HG03442 (cell line): ENCODE measurements around the gene COL5A1.
"Not testable (repeated sequence)": the region's sequence is repeated elsewhere in the genome, so short reads cannot be mapped to it uniquely, and the experiment has no call there.

ENCODE experiments used
- ATAC-seq: cut with Tn5 transposase; IDR thresholded peaks from one replicate; pipeline ENCODE4 v1.9.1; 2021; ENCODE audit warnings: mild to moderate bottlenecking, moderate library complexity; ENCODE audit not compliant: unreplicated experiment

The COL5A1 gene

GRCh38 chr9:134653259-134654009 is 11.8 kb downstream of the COL5A1 start:
- ATAC-seq: no peak

GRCh38 chr9:134655101-134655500 is 13.5 kb downstream of the COL5A1 start:
- ATAC-seq: no peak

DNA sequence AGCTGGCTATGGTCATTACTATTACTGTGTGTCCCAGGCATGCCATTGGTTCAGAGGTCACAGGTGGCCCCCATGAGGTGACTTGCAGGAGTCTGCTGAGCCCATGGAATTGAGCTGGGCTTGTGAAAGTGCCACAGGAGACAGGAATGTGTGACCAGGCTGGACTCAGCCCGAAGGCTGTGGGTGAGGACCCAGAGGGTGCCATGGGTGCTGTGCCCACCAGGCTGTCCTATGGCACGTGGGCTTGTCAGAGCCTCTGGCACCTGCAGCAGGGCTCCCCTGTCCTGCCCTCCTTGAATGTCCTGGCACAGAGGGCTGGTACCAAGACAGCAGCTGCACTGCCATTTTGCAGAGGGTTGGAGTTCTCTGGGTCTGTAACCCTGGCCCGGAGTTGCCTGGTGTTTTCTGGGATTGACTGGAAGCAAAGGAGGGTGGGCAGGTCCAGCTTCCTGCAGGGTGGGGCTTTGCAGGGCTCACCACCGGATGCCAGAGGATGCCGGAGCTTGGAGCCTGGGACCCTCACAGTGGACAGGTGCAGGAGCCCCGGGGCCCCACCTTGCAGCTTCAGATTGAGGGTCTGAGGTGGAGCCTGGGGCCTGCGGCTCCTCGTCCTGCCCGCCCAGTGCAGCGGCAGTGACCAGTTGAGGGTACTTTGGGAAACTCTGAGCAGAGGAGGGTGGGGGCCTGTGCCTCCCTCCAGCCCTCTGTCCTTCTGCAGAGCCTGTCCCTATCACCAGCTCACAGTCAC is 14.2 kb downstream of the COL5A1 start:
- no peak for ATAC-seq

DNA sequence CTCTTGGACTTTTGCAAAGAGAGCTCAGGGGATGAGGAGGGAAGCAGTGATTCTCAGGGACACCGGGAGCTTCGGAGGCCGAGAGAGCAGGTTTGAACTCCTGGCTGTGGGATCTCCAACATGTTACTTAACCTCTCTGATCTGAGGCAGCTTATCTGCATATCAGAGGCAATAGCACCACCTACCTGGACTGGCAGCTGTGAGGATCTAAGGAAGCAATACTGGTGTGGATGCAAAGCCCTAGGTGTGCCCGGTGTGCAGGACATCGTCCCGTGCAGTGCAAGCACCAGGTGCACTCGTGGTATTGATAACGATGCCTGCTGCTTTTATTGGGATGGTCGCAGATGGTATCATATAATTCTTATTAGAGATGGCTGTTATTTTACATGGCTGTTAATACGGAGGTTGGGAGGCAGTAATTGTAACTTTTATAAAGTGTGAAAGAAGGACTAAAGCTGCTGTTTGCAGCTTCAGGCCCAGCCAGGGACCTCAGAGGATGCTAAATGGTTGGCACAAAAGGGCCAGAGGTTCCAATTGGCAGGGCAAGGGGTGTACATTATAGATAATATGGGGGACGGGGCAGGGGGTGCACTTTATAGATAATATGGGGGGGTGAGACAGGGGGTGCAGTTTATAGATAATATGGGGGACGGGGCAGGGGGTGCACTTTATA is 14.9 kb downstream of the COL5A1 start:
- no peak for ATAC-seq

DNA sequence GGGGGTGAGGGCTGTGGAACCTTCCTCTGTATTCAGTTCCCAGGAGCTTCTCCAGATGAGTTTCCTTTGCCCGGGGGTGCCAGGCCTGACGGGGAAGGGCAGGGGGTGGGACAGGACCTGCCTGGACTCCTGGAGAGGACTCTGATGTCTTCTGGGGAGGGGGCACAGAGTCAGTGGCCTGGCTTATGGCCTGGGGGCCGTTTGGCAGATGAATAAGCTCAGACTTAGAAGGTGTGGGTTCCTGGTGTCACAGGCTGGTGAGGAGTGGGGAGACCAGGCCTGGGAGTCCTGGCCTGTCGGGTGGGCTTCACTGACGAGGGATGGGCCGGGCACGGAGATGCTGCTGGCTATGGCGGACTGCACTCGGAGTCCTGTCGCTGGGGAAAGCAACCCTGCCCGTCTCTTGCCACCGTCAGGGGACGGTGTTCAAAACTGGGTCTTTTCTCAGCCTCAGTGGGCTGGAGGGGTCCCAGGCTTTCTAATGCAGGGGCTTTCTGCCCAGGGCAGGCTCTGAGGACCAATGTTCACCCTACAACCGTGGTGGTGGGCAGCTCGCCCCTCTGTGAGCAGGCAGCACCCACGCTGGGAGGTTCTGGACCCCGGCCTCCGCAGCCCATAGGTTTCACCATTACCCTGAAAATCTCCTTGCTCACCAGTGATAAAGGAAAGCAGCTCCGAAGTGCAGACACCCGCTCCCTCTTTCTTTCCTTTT is 16.2 kb downstream of the COL5A1 start:
- ATAC-seq: no peak

DNA sequence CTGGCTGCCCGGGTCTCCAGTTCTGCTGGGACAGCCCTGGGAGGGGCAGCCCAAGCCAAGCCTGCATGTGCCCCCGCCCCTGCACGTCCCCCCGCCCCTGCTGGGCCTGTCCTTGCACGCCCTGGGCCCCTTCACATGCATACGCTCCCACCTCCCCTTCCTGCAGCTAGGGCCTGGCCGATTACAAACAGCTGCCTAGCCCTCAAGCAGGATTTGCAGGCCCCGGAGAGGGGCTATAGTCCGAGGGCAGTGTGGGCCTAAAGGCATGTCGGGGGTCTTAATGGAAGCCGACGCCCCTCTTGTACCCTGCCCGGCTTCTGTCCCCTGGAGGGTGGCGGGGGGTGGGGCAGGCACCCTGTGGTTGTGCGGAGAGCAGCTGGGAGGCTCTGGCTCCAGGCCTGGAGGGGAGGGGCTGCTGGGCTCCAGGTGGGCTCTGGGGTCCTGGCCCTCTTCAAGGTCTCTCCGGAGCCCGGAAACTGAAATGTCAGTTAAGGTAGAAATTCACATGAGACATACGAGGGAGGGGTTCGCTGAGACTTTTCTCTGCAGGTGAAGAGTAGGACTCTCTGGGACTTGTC is 16.9 kb downstream of the COL5A1 start:
- ATAC-seq: no peak

DNA sequence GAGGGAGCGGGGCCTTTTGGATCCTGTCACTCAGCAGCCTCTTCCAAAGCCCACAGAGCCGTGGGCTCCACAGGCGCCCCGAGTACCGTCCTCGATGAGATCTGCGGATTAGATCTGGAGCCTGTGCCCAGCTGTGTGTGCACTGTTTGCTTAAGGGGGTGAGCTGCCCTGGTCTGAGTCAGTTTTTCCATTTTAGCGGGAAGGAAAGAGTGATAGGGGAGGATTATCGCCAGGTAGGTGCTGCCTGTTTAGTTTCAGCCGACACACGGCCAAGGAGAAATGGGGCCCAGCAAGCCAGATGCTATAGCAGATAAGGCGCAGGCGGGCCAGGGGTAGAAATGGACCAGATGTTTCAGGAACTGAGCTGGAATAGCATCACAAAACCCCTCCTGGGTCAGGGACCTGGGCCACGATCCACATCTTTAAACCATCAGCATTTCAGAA is 18.1 kb downstream of the COL5A1 start:
- ATAC-seq: no peak

- ATAC-seq: no peak
These were observed 18.8 kb downstream of the COL5A1 start for GRCh38 chr9:134660407-134660806.

DNA sequence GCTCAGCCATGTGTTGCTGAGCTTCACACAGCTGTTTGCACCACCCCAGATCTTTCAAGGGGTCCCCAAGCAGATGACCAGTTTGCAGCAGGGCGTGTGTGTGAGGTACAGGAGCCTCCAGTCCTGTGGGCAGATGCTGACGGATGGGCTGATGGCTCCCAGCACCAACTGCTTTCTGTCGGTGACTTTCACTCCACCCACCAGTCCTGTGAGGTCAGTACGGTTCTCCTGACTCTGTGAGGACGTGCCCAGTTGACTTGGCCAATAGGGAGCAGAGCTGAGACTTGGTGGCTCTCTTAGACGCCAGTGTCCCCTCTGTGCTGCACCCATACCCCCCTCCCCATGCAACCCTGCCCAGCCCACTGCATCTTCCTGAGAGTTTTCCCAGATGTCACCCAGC is 19.7 kb downstream of the COL5A1 start:
- no peak for ATAC-seq

GRCh38 chr9:134661791-134662142 is 20.2 kb downstream of the COL5A1 start:
- ATAC-seq: no peak

DNA sequence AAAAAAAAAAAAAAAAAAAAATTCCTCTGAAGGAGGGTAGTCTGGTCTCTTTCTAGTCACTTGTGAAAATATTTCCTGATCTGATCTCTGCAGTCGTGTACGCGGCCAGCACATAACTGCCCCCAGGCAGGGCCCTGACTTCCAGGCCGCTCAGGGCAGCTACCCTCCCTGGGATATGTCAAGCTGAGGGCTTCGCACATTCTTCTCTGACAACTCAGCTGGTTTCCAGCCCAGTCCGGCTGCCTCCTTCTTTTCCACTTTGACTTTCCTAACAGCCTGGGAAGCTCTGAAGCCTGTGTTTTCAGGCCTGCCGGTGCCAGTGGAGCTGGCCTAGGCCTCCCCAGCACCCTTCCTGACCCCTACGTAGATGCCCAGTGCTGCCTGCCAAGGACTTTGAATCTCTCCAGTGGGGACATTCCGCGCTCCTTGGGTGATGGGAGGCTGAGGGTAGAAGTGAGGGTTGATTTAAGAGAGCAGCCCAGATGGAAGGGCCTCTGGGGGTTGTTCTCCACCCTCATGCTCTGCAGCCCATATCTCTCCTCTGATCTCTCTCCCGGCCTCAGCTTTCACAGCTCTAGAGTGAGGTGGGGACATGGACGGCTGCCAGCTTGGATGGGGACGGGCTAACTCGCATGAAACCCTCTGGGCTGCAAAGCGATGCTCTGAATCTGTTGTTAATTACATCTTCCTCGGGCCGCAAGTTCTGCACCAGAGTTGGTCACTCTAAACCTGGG is 20.7 kb downstream of the COL5A1 start:
- ATAC-seq: no peak

GRCh38 chr9:134663084-134663483 is 21.5 kb downstream of the COL5A1 start:
- ATAC-seq: no peak

DNA sequence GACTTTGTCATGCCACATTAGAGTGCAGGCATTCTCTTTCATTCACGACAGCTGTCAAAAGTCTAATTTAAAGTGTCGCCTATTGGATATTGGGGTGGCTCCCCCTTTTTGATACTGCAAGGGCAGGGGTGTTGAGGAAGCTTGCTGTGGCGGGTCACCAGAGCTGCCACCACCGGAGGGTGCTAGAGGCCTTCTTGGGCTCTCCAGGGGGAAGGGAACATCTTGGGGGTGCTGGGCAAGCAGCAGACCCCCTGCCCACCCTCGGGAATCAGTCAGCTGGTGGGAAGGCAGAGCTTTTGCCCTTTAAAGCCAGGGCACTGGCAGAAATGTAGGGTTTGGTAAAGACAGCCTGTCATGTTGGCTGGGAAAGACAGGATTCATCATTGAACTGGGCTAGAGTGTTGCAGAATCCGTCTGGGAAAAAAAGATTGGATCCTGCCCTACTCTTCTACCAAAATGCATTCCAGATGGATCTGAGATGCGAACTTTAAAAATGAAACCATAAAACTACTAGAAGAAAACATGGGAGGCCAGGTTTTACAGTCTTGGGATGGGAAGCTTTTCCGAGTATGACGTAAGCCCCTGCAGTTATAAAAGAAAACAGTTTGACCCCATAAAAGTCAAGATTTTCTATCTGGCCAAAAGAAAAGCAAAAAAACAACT is 22.3 kb downstream of the COL5A1 start:
- no peak for ATAC-seq

DNA sequence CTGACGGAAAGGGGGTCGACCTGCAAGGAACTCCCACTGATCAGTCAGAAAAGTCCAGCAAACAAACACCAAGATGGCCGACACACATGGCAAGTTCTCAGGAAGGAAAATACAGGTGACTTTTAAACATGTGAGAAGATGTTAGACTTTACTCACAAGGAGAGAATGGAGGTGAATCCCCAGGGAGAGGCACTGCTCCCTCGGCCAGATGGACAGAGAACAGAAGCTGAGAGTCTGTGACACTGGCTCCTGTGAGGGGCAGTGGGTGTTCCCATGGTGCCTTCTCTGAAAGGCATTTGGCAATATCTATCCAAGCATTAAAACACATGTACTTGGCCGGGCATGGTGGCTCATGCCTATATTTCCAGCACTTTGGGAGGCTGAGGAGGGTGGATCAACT is 22.8 kb downstream of the COL5A1 start:
- no peak for ATAC-seq

DNA sequence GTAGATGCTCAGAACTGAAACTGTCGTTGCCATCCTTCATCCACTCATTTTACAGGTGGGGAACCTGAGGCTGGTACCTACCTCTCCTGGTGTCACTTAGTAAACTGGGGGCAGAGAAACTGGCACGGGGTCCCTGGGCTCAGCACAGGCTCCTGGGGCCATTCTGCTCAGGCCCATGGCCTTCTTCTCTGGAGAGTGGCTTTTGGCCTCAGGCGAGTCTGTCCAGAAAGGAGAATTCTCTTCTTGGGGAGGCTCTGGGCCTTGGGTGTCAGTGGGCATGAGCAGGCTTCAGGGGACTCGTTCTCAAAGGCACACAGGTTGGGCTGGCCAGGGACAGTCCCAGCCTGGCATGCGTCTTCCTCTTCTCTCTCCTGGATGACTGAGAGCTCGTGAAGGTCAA is 24.6 kb downstream of the COL5A1 start:
- ATAC-seq: no peak

GRCh38 chr9:134666831-134667230 is 25.2 kb downstream of the COL5A1 start:
- no peak for ATAC-seq

GRCh38 chr9:134668977-134669376 is 27.4 kb downstream of the COL5A1 start:
- not testable (repeated sequence) for ATAC-seq

GRCh38 chr9:134669399-134669955 is 27.9 kb downstream of the COL5A1 start:
- no peak for ATAC-seq

DNA sequence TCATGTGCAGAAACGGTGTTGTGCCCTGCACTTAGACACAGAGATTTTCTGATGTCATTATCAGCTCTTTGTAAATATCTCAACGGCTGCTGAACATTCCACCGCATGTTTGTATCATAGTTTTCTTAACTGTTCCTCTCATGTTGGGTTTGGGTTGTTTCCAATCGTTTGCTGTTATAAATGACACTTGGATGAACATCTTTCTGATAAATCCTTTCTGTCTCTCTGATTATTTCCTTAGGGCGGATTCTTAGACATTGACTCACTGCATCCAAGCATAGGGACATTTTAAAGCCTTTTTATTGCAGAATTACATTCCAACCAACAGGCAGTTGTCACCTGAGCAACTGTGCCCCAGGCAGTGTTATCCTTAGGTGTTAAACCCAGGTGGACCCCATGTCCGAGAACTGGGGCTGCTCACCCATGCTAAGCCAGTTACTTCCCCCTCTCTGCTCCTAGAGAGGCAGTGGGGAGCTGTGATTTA is 28.5 kb downstream of the COL5A1 start:
- no peak for ATAC-seq
